ENCODE data around the gene NDE1. TPM values are rescaled to one million over a fixed set of nuclear protein-coding genes. Genes with fewer than 3 reads are reported as not detected.
A peak's percentile ranks its signal among the peaks of the same experiment; 100 is the strongest.

The NDE1 gene
- polyA plus RNA-seq, 6 donors from 2014 or later: 12.8 to 65.6 (median 38.0) TPM

- no peaks in the 10 kb centered on the region for H3K27me3 Mint-ChIP-seq
- ATAC-seq (ENCODE audit: low read depth in 2 of 2) (no peak), DNase-seq (no peak)
- H3K27ac Mint-ChIP-seq: peak overlapping the region in 1 of 6 donors; percentile 56
- peaks cover 2 to 16% (median 15%) of the 10 kb centered on the region in 3 donors for H3K4me1 Mint-ChIP-seq
- peaks cover 37 to 38% of the 10 kb centered on the region in 2 donors for H3K36me3 Mint-ChIP-seq
- H3K9me3 Mint-ChIP-seq: peaks cover 0 to 1% (median 0%) of the 10 kb centered on the region in 7 donors
- no peak overlapping the region for H3K4me3 Mint-ChIP-seq
Measured at GRCh38 chr16:15610369-15610871, 39.6 kb upstream of the NDE1 start.

GRCh38 chr16:15611610-15612009 lies 38.4 kb upstream of the NDE1 start:
- ATAC-seq (ENCODE audit: low read depth in 2 of 2): no peak
- peaks cover 30 to 33% of the 10 kb centered on the region in 2 donors for H3K36me3 Mint-ChIP-seq

DNA sequence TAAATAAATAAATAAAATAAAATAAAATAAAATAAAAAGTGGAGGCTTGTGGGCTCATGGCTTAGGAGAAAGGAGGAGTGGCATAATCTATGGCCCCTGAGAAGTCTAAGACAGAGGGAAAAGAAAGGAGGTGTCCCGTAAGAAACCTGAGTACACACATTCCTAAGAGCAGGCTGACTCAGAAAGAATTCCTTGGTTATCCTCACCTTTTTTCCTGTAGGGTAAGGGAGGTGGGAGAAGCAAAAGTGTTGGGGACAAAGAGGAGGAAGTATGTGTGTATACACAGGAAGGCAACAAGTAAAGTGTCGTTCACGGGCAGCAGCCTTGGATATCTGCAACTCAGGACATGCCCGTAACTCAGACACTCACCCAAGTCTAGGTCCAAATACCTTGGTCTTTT lies 36.4 kb upstream of the NDE1 start:
- no peaks in the 10 kb centered on the region for H3K27me3 Mint-ChIP-seq
- ATAC-seq (ENCODE audit: low read depth in 2 of 2) (no peak), DNase-seq (no peak)
- peaks cover 0 to 9% (median 2%) of the 10 kb centered on the region in 3 donors for H3K4me1 Mint-ChIP-seq
- H3K9me3 Mint-ChIP-seq: peaks cover 0 to 1% (median 0%) of the 10 kb centered on the region in 7 donors
- H3K4me3 Mint-ChIP-seq: no peak overlapping the region
- H3K36me3 Mint-ChIP-seq: peaks cover 43 to 49% of the 10 kb centered on the region in 2 donors
- peak overlapping the region in 3 of 6 donors; percentile 9 to 95 (median 53) for H3K27ac Mint-ChIP-seq

More at GRCh38 chr16:15611610-15612009, 38.4 kb upstream of the NDE1 start:
- no peaks in the 10 kb centered on the region for H3K27me3 Mint-ChIP-seq
- peaks cover 0 to 1% (median 0%) of the 10 kb centered on the region in 7 donors for H3K9me3 Mint-ChIP-seq
- peak overlapping the region in 2 of 6 donors; percentile 17 to 51 for H3K27ac Mint-ChIP-seq
- H3K4me1 Mint-ChIP-seq: peaks cover 2 to 6% (median 4%) of the 10 kb centered on the region in 3 donors
- no peak for DNase-seq
- H3K4me3 Mint-ChIP-seq: no peak overlapping the region

DNA sequence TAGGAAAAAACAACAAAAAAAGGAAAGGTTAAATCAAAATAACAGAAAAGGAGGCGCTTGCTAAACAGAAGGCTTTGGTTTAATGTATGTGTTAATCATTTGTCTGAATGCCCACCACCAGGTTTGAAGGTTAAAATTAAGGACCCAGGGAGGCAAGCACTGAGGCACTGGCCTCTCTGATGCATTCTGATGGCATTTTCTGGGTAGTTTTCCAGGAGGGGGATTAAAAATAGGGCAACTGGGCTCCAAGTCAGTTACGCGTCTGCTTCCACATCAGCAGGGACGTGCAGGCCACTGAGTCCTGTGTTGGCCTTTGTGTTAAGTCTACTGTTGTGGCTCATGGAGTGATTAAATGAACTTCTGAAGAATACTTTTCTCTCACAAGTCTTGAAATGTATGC lies 34.0 kb upstream of the NDE1 start:
- ATAC-seq (ENCODE audit: low read depth in 2 of 2) (no peak), DNase-seq (no peak)
- Mint-ChIP-seq H3K9me3 (peaks cover 0 to 1% (median 0%) of the 10 kb centered on the region in 7 donors), H3K36me3 (peaks cover 47 to 50% of the 10 kb centered on the region in 2 donors), H3K4me1 (peaks cover 0 to 15% (median 4%) of the 10 kb centered on the region in 3 donors), H3K4me3 (no peak overlapping the region), H3K27me3 (no peaks in the 10 kb centered on the region), H3K27ac (peak overlapping the region in 2 of 6 donors; percentile 54 to 65)

DNA sequence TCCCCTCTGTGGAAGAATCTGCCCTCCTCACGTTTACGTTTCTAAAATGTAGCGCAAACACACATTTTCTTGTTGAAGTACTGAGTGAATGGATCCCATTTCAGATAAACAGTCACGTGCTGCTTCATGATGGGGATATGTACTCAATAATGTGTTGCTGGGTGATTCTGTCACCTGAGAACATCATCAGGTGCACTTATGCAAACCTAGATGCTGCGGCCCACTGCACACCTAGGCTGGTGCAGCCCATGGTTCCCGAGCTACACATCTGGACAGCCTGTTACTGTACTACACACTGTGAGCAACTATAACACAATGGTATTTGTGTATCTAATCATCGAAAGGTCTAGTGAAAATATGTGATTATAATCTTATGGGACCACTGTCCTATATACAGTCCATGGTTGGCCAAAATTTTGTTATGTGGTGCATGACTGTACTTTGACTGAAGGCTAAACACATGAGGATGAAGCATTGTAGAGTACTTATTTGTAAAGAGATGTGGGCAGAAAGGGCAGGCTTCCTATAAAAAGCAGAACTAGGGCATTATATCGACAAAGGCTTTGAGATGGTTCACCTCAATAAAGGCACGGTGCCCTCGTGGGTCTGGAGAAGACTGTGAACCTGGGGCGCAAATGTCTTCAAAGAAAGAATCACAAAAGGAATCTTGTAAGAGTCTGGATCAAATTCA lies 33.4 kb upstream of the NDE1 start:
- Mint-ChIP-seq H3K27ac (peak overlapping the region in 4 of 6 donors; percentile 15 to 83 (median 40)), H3K4me1 (peaks cover 0 to 15% (median 4%) of the 10 kb centered on the region in 3 donors), H3K27me3 (no peaks in the 10 kb centered on the region), H3K9me3 (peaks cover 0 to 1% (median 0%) of the 10 kb centered on the region in 7 donors), H3K36me3 (peaks cover 47 to 54% of the 10 kb centered on the region in 2 donors), H3K4me3 (no peak overlapping the region)
- ATAC-seq (ENCODE audit: low read depth in 2 of 2): no peak
- no peak for DNase-seq

GRCh38 chr16:15617901-15618300 lies 32.1 kb upstream of the NDE1 start:
- peaks cover 0 to 15% (median 6%) of the 10 kb centered on the region in 3 donors for H3K4me1 Mint-ChIP-seq

DNA sequence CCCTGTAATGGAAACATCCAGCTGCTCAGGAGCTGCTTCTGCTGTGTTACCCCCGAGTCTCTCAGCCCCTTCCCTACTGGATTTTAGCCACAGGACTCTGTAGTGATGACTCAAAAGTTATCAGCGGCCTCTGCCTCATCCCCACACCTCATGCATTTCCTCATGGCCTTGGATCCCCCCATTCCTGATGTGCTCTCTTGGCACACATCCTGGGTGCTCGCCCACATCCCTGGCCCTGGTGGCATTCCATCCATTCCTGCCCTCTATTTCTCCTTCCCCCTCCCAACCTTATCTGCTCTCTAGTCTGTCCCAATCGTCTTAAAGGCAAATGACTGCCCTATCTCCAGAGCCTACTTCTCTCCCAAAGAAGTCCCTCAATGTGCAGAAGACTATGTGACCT lies 31.7 kb upstream of the NDE1 start:
- no peak for DNase-seq
- Mint-ChIP-seq H3K36me3 (peaks cover 41 to 48% of the 10 kb centered on the region in 2 donors), H3K4me1 (peaks cover 0 to 15% (median 6%) of the 10 kb centered on the region in 3 donors), H3K27ac (peak overlapping the region in 5 of 6 donors; percentile 7 to 83 (median 28)), H3K4me3 (no peak overlapping the region), H3K27me3 (no peaks in the 10 kb centered on the region), H3K9me3 (peaks cover 0 to 1% (median 0%) of the 10 kb centered on the region in 7 donors)
- no peak for ATAC-seq (ENCODE audit: low read depth in 2 of 2)

More at GRCh38 chr16:15617901-15618300, 32.1 kb upstream of the NDE1 start:
- H3K9me3 Mint-ChIP-seq: peaks cover 0 to 1% (median 0%) of the 10 kb centered on the region in 7 donors
- DNase-seq (no peak), ATAC-seq (ENCODE audit: low read depth in 2 of 2) (no peak)
- peak overlapping the region in 5 of 6 donors; percentile 14 to 83 (median 61) for H3K27ac Mint-ChIP-seq
- H3K27me3 Mint-ChIP-seq: no peaks in the 10 kb centered on the region
- H3K36me3 Mint-ChIP-seq: peaks cover 42 to 50% of the 10 kb centered on the region in 2 donors
- H3K4me3 Mint-ChIP-seq: no peak overlapping the region

GRCh38 chr16:15620611-15621195 lies 29.3 kb upstream of the NDE1 start:
- H3K4me1 Mint-ChIP-seq: peaks cover 4 to 18% (median 10%) of the 10 kb centered on the region in 3 donors
- H3K9me3 Mint-ChIP-seq: no peaks in the 10 kb centered on the region
- DNase-seq (no peak), ATAC-seq (ENCODE audit: low read depth in 2 of 2) (no peak)
- H3K27me3 Mint-ChIP-seq: no peaks in the 10 kb centered on the region
- no peak overlapping the region for H3K4me3 Mint-ChIP-seq
- peak overlapping the region in 3 of 6 donors; percentile 29 to 83 (median 72) for H3K27ac Mint-ChIP-seq
- peaks cover 49 to 52% of the 10 kb centered on the region in 2 donors for H3K36me3 Mint-ChIP-seq

GRCh38 chr16:15621456-15621855 lies 28.6 kb upstream of the NDE1 start:
- Mint-ChIP-seq H3K36me3 (peaks cover 52% of the 10 kb centered on the region in 2 donors), H3K9me3 (no peaks in the 10 kb centered on the region), H3K27me3 (no peaks in the 10 kb centered on the region), H3K4me3 (no peak overlapping the region), H3K27ac (peak overlapping the region in 3 of 6 donors; percentile 18 to 60 (median 40)), H3K4me1 (peaks cover 5 to 21% (median 10%) of the 10 kb centered on the region in 3 donors)
- ATAC-seq (ENCODE audit: low read depth in 2 of 2) (no peak), DNase-seq (no peak)

GRCh38 chr16:15621889-15622288 lies 28.2 kb upstream of the NDE1 start:
- Mint-ChIP-seq H3K36me3 (peaks cover 47% of the 10 kb centered on the region in 2 donors), H3K4me1 (peaks cover 5 to 21% (median 10%) of the 10 kb centered on the region in 3 donors), H3K9me3 (no peaks in the 10 kb centered on the region), H3K4me3 (no peak overlapping the region), H3K27ac (peak overlapping the region in 5 of 6 donors; percentile 5 to 60 (median 51)), H3K27me3 (no peaks in the 10 kb centered on the region)
- ATAC-seq (ENCODE audit: low read depth in 2 of 2): no peak
- no peak for DNase-seq

DNA sequence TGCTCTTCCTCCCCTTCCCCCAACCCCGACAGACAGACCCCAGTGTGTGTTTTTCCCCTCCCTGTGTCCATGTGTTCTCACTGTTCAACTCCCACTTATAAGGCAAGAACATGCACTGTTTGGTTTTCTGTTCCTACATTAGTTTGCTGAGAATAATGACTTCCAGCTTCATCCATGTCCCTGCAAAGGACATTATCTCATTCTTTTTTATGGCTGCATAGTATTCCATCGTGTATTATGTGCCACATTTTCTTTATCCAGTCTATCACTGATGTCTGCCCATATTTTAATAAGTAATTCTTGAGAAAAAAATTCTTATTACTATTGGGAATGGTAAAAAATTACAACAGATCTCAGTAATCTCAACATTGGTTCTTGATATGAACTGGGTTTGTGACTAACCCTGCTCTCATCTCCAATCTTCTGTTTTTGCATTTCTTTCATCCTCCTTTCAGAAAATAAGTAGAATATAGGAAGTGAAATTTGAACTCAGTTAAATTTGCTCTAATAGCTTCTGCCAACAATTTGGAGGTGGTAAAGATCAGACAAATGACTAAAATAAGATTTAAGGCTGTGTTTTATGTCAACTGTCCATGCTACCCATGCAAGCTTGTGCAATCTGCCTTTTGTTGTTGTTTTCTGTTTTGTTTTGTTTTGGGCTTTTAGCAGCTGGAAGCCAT lies 18.2 kb upstream of the NDE1 start:
- peak overlapping the region; percentile 10 to 81 (median 59) for H3K4me3 Mint-ChIP-seq
- DNase-seq: no peak
- no peak for ATAC-seq (ENCODE audit: low read depth in 2 of 2)
- H3K27me3 Mint-ChIP-seq: no peaks in the 10 kb centered on the region
- peaks cover 30 to 75% (median 37%) of the 10 kb centered on the region in 3 donors for H3K4me1 Mint-ChIP-seq
- H3K27ac Mint-ChIP-seq: peak overlapping the region; percentile 3 to 100 (median 70)
- H3K36me3 Mint-ChIP-seq: peaks cover 23 to 31% of the 10 kb centered on the region in 2 donors
- H3K9me3 Mint-ChIP-seq: peaks cover 0 to 4% (median 0%) of the 10 kb centered on the region in 7 donors

- Mint-ChIP-seq H3K4me1 (peaks cover 55 to 87% (median 57%) of the 10 kb centered on the region in 3 donors), H3K36me3 (peaks cover 26 to 30% of the 10 kb centered on the region in 2 donors), H3K27ac (peak overlapping the region; percentile 72 to 100 (median 94)), H3K27me3 (no peaks in the 10 kb centered on the region), H3K4me3 (peak overlapping the region in 7 of 8 donors; percentile 69 to 91 (median 85)), H3K9me3 (peaks cover 0 to 4% (median 0%) of the 10 kb centered on the region in 7 donors)
- DNase-seq: no peak
- ATAC-seq (ENCODE audit: low read depth in 2 of 2): no peak
Measured at GRCh38 chr16:15635926-15636325, 14.1 kb upstream of the NDE1 start.

- Mint-ChIP-seq H3K27ac (peak overlapping the region; percentile 72 to 100 (median 94)), H3K9me3 (peaks cover 0 to 4% (median 0%) of the 10 kb centered on the region in 7 donors), H3K27me3 (no peaks in the 10 kb centered on the region), H3K36me3 (peaks cover 26 to 30% of the 10 kb centered on the region in 2 donors), H3K4me3 (peak overlapping the region; percentile 69 to 91 (median 86)), H3K4me1 (peaks cover 60 to 92% (median 62%) of the 10 kb centered on the region in 3 donors)
- ATAC-seq (ENCODE audit: low read depth in 2 of 2): peak; percentile 83 to 85
- DNase-seq: peak; percentile 55
Measured at GRCh38 chr16:15636392-15636873, 13.6 kb upstream of the NDE1 start.
